Lower leg skin (tissue), 3 donors: ENCODE measurements around the gene CASP10.

Source experiments
- CTCF ChIP-seq, 3 donors: fragments of 450-650 bp; IDR thresholded peaks; one replicate each; pipeline ENCODE4 v1.5.1; 2016; ENCODE audit warnings: antibody characterized with exemption in 3 of 3, mild to moderate bottlenecking in 3 of 3, moderate library complexity in 2 of 3
- POLR2A ChIP-seq, 2 donors: fragments of 450-650 bp; IDR thresholded peaks; one replicate each; pipeline ENCODE4 v1.6.1; 2016 to 2017; ENCODE audit warnings: antibody characterized with exemption in 2 of 2, mild to moderate bottlenecking in 1 of 2, moderate library complexity in 1 of 2

- TF ChIP-seq CTCF (IDR thresholded peaks at IDR 0.05) = no peak
- TF ChIP-seq POLR2A (IDR thresholded peaks at IDR 0.05) = no peak
Observed at GRCh38 chr2:201267278-201268030, 84.5 kb downstream of the CASP10 start.
